ENCODE results near the gene COPE. TPM values are rescaled to one million over a fixed set of nuclear protein-coding genes. Genes with fewer than 3 reads are reported as not detected.

COPE gene
- total RNA-seq, 1 donor from 2014 or later, result 141 TPM

DNA sequence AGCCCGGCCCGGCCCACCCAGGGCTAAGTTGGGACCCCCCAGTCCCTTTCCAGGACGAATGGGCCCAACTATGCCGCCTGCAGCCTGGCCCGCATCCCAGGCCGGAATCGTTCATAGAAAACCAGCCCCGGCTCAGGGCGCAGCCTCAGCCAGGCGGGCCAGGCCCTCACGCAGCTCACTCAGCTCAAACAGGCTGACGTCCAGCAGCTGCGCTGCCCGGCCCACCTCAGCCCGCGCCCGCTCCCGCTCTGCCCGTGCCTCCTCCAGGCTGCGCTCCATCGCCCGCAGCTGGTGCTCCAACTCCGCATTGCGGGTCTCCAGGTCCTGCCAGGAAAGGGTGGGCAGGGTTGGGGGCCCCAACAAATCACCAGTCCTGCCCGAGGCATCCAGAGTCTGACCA is 10.1 kb upstream of the COPE start:
- no peaks in the 10 kb centered on the region for H3K27me3 ChIP-seq
- intact Hi-C loops (cut with DNase I), result no loop called here
- no peak overlapping the region for H3K4me3 ChIP-seq
- ATAC-seq (no peak), DNase-seq (no peak)
- no peak overlapping the region for H3K27ac ChIP-seq
- H3K4me1 ChIP-seq, result no peaks in the 10 kb centered on the region
- TF ChIP-seq, protein P1, sequence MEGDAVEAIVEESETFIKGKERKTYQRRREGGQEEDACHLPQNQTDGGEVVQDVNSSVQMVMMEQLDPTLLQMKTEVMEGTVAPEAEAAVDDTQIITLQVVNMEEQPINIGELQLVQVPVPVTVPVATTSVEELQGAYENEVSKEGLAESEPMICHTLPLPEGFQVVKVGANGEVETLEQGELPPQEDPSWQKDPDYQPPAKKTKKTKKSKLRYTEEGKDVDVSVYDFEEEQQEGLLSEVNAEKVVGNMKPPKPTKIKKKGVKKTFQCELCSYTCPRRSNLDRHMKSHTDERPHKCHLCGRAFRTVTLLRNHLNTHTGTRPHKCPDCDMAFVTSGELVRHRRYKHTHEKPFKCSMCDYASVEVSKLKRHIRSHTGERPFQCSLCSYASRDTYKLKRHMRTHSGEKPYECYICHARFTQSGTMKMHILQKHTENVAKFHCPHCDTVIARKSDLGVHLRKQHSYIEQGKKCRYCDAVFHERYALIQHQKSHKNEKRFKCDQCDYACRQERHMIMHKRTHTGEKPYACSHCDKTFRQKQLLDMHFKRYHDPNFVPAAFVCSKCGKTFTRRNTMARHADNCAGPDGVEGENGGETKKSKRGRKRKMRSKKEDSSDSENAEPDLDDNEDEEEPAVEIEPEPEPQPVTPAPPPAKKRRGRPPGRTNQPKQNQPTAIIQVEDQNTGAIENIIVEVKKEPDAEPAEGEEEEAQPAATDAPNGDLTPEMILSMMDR (IDR thresholded peaks at IDR 0.05), result no peak
- no peaks in the 10 kb centered on the region for H3K9me3 ChIP-seq
- peaks cover 41% of the 10 kb centered on the region for H3K36me3 ChIP-seq

DNA sequence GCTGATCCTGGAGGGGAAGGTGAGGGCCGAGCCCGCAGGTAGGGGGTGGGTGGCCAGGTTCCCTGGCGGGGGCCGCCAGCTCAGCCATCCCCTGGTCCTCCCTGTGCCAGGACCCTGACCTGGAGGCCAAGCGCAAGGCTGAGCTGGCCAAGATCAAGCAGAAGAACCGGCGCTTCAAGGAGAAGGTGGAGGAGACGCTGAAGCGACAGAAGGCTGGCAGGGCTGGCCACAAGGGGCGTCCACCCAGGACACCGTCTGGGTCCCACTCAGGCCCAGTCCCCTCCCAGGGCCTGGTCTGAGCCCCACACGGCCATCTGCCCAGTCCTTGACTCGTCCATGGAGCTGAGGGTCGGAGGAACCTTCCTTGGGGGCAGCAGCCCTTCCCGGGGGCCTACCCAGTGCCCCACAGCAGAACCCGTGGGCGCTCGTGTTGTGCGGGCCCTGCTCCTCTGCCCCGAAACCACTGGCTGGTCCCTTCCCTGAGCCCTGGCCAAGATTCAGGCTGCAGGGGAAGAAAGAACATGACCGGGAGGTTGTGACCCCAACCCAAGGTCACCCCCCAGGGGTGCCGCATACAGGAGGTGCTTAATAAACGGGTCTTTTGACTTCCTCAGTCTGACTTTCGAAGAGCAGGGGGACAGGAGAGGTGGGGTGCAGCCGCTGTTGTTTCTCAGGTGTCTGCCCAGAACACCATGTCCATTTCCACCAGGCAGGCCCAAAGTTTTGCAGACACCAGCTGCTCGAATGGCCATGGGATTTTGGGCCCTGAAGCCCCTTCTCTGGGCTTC is 9.0 kb upstream of the COPE start:
- Histone ChIP-seq H3K4me1 (no peaks in the 10 kb centered on the region), H3K27ac (no peak overlapping the region), H3K27me3 (no peaks in the 10 kb centered on the region), H3K4me3 (no peak overlapping the region), H3K9me3 (no peaks in the 10 kb centered on the region), H3K36me3 (peaks cover 50% of the 10 kb centered on the region)
- TF ChIP-seq, protein P1 (IDR thresholded peaks at IDR 0.05), result no peak
- ATAC-seq (no peak), DNase-seq (no peak)
- intact Hi-C loops (cut with DNase I), result no loop called here

DNA sequence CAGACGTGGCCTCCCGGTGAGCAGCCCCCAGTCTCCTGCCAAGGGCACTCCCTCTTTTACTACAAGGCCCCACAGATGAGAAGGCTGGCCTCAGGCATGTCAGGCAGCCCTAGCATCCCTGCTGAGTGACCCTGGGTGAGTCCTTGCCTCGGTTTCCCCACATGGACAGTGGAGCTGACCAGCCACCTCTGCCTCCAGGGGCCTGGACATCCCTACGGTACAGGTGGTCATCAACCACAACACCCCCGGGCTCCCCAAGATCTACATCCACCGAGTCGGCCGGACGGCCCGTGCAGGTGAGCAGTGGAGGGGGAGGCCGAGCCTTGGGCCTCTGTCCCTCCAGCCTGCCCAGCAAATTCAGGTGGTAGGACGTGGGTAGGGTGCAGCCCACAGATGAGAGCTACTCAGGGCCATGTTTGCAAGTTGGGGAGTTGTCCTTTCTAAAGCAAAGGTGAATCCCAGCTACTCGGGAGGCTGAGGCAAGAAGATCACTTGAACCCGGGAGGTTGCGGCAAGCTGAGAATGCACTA is 5.6 kb upstream of the COPE start:
- DNase-seq, result no peak
- intact Hi-C loops (cut with DNase I), result no loop called here
- peaks cover 71% of the 10 kb centered on the region for H3K36me3 ChIP-seq
- no peak for ATAC-seq
- TF ChIP-seq, protein P1 (IDR thresholded peaks at IDR 0.05), result no peak
- H3K4me3 ChIP-seq, result no peak overlapping the region
- H3K27ac ChIP-seq, result no peak overlapping the region
- H3K9me3 ChIP-seq, result no peaks in the 10 kb centered on the region
- H3K4me1 ChIP-seq, result peaks cover 9% of the 10 kb centered on the region
- H3K27me3 ChIP-seq, result no peaks in the 10 kb centered on the region

DNA sequence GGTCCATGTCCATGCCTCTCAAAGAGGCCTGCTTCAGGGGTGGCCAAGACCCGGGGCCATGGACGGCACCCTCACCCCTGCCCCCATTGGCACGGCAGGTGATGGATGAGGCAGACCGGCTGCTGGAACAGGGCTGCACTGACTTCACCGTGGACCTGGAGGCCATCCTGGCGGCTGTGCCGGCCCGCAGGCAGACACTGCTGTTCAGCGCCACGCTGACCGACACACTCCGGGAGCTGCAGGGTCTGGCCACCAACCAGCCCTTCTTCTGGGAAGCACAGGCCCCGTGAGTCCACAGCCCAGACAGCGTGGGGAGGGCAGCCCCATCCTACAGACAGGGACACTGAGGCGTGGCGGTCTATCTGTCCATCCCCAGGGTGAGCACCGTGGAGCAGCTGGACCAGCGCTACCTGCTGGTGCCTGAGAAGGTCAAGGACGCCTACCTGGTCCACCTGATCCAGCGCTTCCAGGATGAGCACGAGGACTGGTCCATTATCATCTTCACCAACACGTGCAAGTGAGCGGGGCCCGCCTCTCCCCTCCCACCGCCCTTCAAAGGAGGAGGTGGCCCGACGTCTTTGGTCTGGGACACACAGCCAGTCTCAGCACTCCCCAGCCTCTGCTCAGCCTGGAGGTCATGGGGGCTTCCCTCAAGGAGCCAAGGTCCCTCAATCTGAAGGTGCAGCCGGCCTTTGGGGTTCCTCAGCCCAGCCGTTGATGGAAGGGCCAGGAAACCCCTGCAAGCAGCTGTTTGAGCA is 3.2 kb upstream of the COPE start:
- peaks cover 55% of the 10 kb centered on the region for H3K36me3 ChIP-seq
- peaks cover 20% of the 10 kb centered on the region for H3K4me1 ChIP-seq
- intact Hi-C loops (cut with DNase I), result no loop called here
- no peak overlapping the region for H3K27ac ChIP-seq
- DNase-seq (no peak), ATAC-seq (no peak)
- TF ChIP-seq, protein P1 (IDR thresholded peaks at IDR 0.05), result no peak
- H3K4me3 ChIP-seq, result no peak overlapping the region
- no peaks in the 10 kb centered on the region for H3K27me3 ChIP-seq
- no peaks in the 10 kb centered on the region for H3K9me3 ChIP-seq

DNA sequence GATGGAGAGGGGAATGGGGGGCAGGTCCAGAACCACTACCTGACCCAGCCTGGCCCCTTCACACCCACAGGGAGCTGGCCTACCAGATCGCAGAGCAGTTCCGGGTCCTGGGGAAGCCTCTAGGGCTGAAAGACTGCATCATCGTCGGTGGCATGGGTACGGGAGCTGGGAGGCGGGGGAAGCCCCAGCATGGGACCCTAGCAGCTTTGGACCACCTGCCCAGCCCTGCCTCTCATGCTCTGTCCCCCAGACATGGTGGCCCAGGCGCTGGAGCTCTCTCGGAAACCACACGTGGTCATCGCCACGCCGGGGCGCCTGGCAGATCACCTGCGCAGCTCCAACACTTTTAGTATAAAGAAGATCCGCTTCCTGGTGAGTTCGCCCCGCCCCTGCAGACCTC is 2.4 kb upstream of the COPE start:
- DNase-seq (no peak), ATAC-seq (no peak)
- TF ChIP-seq, protein P1 (IDR thresholded peaks at IDR 0.05), result no peak

More for the DNA sequence above, 2.4 kb upstream of the COPE start:
- Histone ChIP-seq H3K4me3 (no peak overlapping the region), H3K27ac (no peak overlapping the region), H3K9me3 (no peaks in the 10 kb centered on the region), H3K27me3 (no peaks in the 10 kb centered on the region), H3K36me3 (peaks cover 53% of the 10 kb centered on the region), H3K4me1 (peaks cover 23% of the 10 kb centered on the region)
- intact Hi-C loops (cut with DNase I), result no loop called here

All from upper lobe of right lung (tissue), 1 donor.